ENCODE measurements around the gene ADSL. TPM values are rescaled to one million over a fixed set of nuclear protein-coding genes. Genes with fewer than 3 reads are reported as not detected.

Gene ADSL
- total RNA-seq, 2 experiments from 2014 or later = 109 to 118 TPM

DNA sequence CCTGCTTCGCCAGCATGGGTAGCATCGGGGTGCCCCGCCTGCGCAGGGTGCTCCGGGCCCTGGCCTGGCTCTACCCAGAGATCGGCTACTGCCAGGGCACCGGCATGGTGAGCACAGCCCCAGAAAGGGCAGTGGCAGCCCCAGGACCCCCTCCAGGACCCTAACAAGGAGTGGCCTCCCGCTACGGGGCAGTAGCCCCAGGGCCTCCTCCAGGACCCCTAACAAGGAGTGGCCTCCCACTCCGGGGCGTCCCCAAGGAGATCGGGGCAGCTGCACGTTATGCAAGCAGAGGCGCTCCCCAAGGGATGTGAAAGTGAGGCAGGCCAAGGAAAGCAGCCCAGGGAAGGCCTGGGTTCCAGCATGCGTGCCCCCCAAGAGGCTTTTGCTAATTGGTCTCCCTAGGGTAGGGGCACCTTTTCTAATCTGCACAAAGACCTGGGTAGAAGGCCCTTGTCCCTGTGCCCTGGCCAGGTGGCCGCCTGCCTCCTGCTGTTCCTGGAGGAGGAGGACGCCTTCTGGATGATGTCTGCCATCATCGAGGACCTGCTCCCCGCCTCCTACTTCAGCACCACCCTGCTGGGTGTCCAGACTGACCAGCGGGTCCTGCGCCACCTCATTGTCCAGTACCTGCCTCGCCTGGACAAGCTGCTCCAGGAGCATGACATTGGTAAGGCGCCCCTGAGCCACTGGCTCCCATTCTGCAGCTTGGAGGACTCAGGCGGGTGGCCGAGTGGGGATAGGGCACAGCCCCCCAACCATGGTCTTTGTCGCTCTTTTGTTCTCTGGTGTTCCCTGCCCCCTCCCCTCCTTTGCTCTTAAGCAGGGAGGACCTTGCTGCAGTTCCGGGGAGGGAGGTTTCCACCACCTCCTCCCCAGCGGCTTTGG lies 59.1 kb downstream of the ADSL start:
- ATAC-seq = no peak
- ChIA-PET POLR2A (interaction anchor here (1.3 kb wide), 1 partner anchor 10 kb away, joined by 5 read pairs; no protein-coding TSS in a partner anchor), CTCF (interaction anchor here (0.8 kb wide), 1 partner anchor 20 kb away, joined by 3 read pairs; no protein-coding TSS in a partner anchor)
- peaks cover 41% of the 10 kb centered on the region for H3K4me1 Mint-ChIP-seq (ENCODE audit: low read depth)
- DNase-seq = no peak
- no peak overlapping the region for H3K27ac Mint-ChIP-seq
- H3K9me3 Mint-ChIP-seq (ENCODE audit: insufficient read depth) = no peaks in the 10 kb centered on the region
- H3K27me3 Mint-ChIP-seq (ENCODE audit: low read depth) = no peaks in the 10 kb centered on the region
- peaks cover 56% of the 10 kb centered on the region for H3K36me3 Mint-ChIP-seq (ENCODE audit: low read depth)
- no peak overlapping the region for H3K4me3 Mint-ChIP-seq

GRCh38 chr22:40406063-40406890 lies 60.0 kb downstream of the ADSL start:
- H3K4me3 Mint-ChIP-seq = no peak overlapping the region
- peaks cover 32% of the 10 kb centered on the region for H3K4me1 Mint-ChIP-seq (ENCODE audit: low read depth)
- H3K27me3 Mint-ChIP-seq (ENCODE audit: low read depth) = no peaks in the 10 kb centered on the region
- DNase-seq (no peak), ATAC-seq (no peak)
- H3K9me3 Mint-ChIP-seq (ENCODE audit: insufficient read depth) = no peaks in the 10 kb centered on the region
- ChIA-PET CTCF (interaction anchor here (0.8 kb wide), 1 partner anchor 21 kb away, joined by 3 read pairs; no protein-coding TSS in a partner anchor), POLR2A (interaction anchor here (1.3 to 1.4 kb wide), 2 partner anchors 9 kb away, joined by 5 read pairs; no protein-coding TSS in a partner anchor)
- peaks cover 53% of the 10 kb centered on the region for H3K36me3 Mint-ChIP-seq (ENCODE audit: low read depth)
- H3K27ac Mint-ChIP-seq = no peak overlapping the region

DNA sequence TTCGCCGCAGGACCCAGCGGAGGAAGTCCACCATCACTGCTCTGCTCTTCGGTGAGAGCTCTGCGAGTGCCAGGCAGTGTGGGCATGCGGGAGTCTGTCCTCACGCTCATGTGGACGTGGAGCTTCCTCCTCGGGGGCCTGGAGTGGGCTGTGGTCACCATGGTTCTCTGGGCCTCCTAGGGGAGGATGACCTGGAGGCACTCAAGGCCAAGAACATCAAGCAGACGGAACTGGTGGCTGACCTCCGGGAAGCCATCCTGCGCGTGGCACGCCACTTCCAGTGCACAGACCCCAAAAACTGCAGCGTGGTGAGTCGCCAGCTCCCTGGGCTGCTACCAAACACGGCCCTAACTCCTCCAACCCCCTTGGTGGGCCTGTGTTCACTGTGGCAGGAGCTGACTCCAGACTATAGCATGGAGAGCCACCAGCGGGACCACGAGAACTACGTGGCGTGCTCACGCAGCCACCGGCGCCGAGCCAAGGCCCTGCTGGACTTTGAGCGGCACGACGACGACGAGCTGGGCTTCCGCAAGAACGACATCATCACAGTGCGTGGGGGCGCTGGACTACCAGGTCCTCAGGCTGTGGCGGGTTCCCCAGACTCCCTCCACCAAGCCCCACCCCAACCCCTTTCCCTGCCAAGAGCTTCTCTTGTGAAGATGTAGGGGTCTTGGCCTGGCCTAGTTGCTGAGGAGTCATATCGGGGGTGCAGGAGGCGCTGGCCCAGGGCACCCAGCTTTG lies 60.9 kb downstream of the ADSL start:
- no peak overlapping the region for H3K27ac Mint-ChIP-seq
- H3K4me1 Mint-ChIP-seq (ENCODE audit: low read depth) = peaks cover 23% of the 10 kb centered on the region
- no peaks in the 10 kb centered on the region for H3K9me3 Mint-ChIP-seq (ENCODE audit: insufficient read depth)
- no peak for ATAC-seq
- H3K4me3 Mint-ChIP-seq = no peak overlapping the region
- no peaks in the 10 kb centered on the region for H3K27me3 Mint-ChIP-seq (ENCODE audit: low read depth)
- ChIA-PET POLR2A (interaction anchor here (1.4 kb wide), 1 partner anchor 8 kb away, joined by 5 read pairs; no protein-coding TSS in a partner anchor), CTCF (interaction anchor here (0.5 kb wide), 1 partner anchor 117 kb away, joined by 3 read pairs; no protein-coding TSS in a partner anchor)
- H3K36me3 Mint-ChIP-seq (ENCODE audit: low read depth) = peaks cover 53% of the 10 kb centered on the region
- no peak for DNase-seq

GRCh38 chr22:40407831-40408717 lies 61.8 kb downstream of the ADSL start:
- ATAC-seq (no peak), DNase-seq (no peak)
- no peaks in the 10 kb centered on the region for H3K9me3 Mint-ChIP-seq (ENCODE audit: insufficient read depth)
- peaks cover 18% of the 10 kb centered on the region for H3K4me1 Mint-ChIP-seq (ENCODE audit: low read depth)
- ChIA-PET CTCF (interaction anchor here (0.5 kb wide), 1 partner anchor 116 kb away, joined by 3 read pairs; no protein-coding TSS in a partner anchor), POLR2A (interaction anchor here (1.4 kb wide), 1 partner anchor 7 kb away, joined by 5 read pairs; no protein-coding TSS in a partner anchor)
- H3K4me3 Mint-ChIP-seq = no peak overlapping the region
- peak overlapping the region; percentile 43 for H3K27ac Mint-ChIP-seq
- H3K36me3 Mint-ChIP-seq (ENCODE audit: low read depth) = peaks cover 51% of the 10 kb centered on the region
- no peaks in the 10 kb centered on the region for H3K27me3 Mint-ChIP-seq (ENCODE audit: low read depth)

- ChIA-PET POLR2A (interaction anchor here (0.6 kb wide), 2 partner anchors 14 to 1052 kb away, joined by 3 read pairs; no protein-coding TSS in a partner anchor), CTCF (interaction anchor here (1.2 kb wide), 1 partner anchor 17 kb away, joined by 3 read pairs; no protein-coding TSS in a partner anchor)
- H3K36me3 Mint-ChIP-seq (ENCODE audit: low read depth) = peaks cover 46% of the 10 kb centered on the region
- DNase-seq (no peak), ATAC-seq (no peak)
- no peaks in the 10 kb centered on the region for H3K27me3 Mint-ChIP-seq (ENCODE audit: low read depth)
- H3K4me3 Mint-ChIP-seq = no peak overlapping the region
- no peaks in the 10 kb centered on the region for H3K9me3 Mint-ChIP-seq (ENCODE audit: insufficient read depth)
- H3K4me1 Mint-ChIP-seq (ENCODE audit: low read depth) = peaks cover 11% of the 10 kb centered on the region
- H3K27ac Mint-ChIP-seq = peak overlapping the region; percentile 43
These were observed 62.7 kb downstream of the ADSL start for GRCh38 chr22:40408718-40409612.

GRCh38 chr22:40409613-40410113 lies 63.4 kb downstream of the ADSL start:
- peaks cover 46% of the 10 kb centered on the region for H3K36me3 Mint-ChIP-seq (ENCODE audit: low read depth)
- CTCF ChIA-PET = interaction anchor here (1.2 kb wide), 1 partner anchor 18 kb away, joined by 3 read pairs; no protein-coding TSS in a partner anchor

GRCh38 chr22:40410272-40410671 lies 64.0 kb downstream of the ADSL start:
- CTCF ChIA-PET = interaction anchor here (1.2 kb wide), 1 partner anchor 19 kb away, joined by 3 read pairs; no protein-coding TSS in a partner anchor
- H3K4me3 Mint-ChIP-seq = no peak overlapping the region

More at GRCh38 chr22:40409613-40410113, 63.4 kb downstream of the ADSL start:
- no peak for ATAC-seq
- Mint-ChIP-seq H3K4me1 (ENCODE audit: low read depth) (peaks cover 11% of the 10 kb centered on the region), H3K4me3 (no peak overlapping the region), H3K9me3 (ENCODE audit: insufficient read depth) (no peaks in the 10 kb centered on the region), H3K27ac (peak overlapping the region; percentile 46), H3K27me3 (ENCODE audit: low read depth) (no peaks in the 10 kb centered on the region)
- POLR2A ChIA-PET = interaction anchor here (0.6 to 1.2 kb wide), 3 partner anchors 10 to 1051 kb away, joined by 3 read pairs; no protein-coding TSS in a partner anchor
- no peak for DNase-seq

GRCh38 chr22:40410731-40411505 lies 64.6 kb downstream of the ADSL start:
- ChIA-PET POLR2A (interaction anchor here (0.6 to 1.2 kb wide), 2 partner anchors 9 to 10 kb away, joined by 3 read pairs; no protein-coding TSS in a partner anchor), CTCF (no interaction called here)
- no peak overlapping the region for H3K4me3 Mint-ChIP-seq

More at GRCh38 chr22:40410272-40410671, 64.0 kb downstream of the ADSL start:
- Mint-ChIP-seq H3K27ac (peak overlapping the region; percentile 46), H3K27me3 (ENCODE audit: low read depth) (no peaks in the 10 kb centered on the region), H3K4me1 (ENCODE audit: low read depth) (peaks cover 17% of the 10 kb centered on the region), H3K36me3 (ENCODE audit: low read depth) (peaks cover 52% of the 10 kb centered on the region), H3K9me3 (ENCODE audit: insufficient read depth) (no peaks in the 10 kb centered on the region)
- POLR2A ChIA-PET = interaction anchor here (0.6 to 1.2 kb wide), 2 partner anchors 9 kb away, joined by 3 read pairs; no protein-coding TSS in a partner anchor
- no peak for ATAC-seq
- no peak for DNase-seq

DNA sequence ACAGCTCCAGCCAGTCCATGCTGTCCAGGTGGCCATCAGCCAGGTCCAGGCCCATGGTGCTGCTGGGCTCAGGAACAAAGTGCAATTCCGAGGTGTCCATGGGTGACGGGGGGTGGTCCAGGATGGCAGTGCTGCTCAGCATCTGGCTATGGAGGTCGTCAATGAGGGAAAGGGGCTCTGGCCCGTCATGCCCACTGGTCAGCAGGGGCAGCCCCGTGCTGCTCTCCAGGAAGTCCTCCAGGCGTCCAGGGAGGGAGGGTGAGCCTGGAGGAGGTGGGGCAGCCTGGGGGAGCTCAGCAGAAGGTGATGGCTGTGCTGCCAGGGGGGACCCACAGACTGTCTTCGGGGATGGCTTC lies 65.2 kb downstream of the ADSL start:
- Mint-ChIP-seq H3K4me1 (ENCODE audit: low read depth) (peaks cover 29% of the 10 kb centered on the region), H3K9me3 (ENCODE audit: insufficient read depth) (no peaks in the 10 kb centered on the region), H3K27me3 (ENCODE audit: low read depth) (no peaks in the 10 kb centered on the region), H3K27ac (no peak overlapping the region), H3K4me3 (no peak overlapping the region), H3K36me3 (ENCODE audit: low read depth) (peaks cover 59% of the 10 kb centered on the region)
- POLR2A ChIA-PET = no interaction called here
- DNase-seq (no peak), ATAC-seq (no peak)
- CTCF ChIA-PET = interaction anchor here (1.2 kb wide), 1 partner anchor 25 kb away, joined by 4 read pairs; no protein-coding TSS in a partner anchor

More at GRCh38 chr22:40410731-40411505, 64.6 kb downstream of the ADSL start:
- H3K9me3 Mint-ChIP-seq (ENCODE audit: insufficient read depth) = no peaks in the 10 kb centered on the region
- peaks cover 24% of the 10 kb centered on the region for H3K4me1 Mint-ChIP-seq (ENCODE audit: low read depth)
- no peak for DNase-seq
- H3K36me3 Mint-ChIP-seq (ENCODE audit: low read depth) = peaks cover 57% of the 10 kb centered on the region
- H3K27me3 Mint-ChIP-seq (ENCODE audit: low read depth) = no peaks in the 10 kb centered on the region
- no peak overlapping the region for H3K27ac Mint-ChIP-seq
- ATAC-seq = no peak

Measured in activated CD8-positive, alpha-beta T cell treated with anti-CD3 and anti-CD28 coated beads, Interleukin-2, amount 10 ng/mL, durations not matched to agents 7 days and 5 days (primary cell).